Mononuclear cell (primary cell): ENCODE data around the gene HENMT1. TPM values are rescaled to one million over a fixed set of nuclear protein-coding genes. Genes with fewer than 3 reads are reported as not detected.
"Not testable (repeated sequence)": the region's sequence is repeated elsewhere in the genome, so short reads cannot be mapped to it uniquely, and the experiment has no call there.

Source experiments
- H3K27me3 ChIP-seq: 2 replicates; pipeline ENCODE4 v1.6.0; 2011; ENCODE audit warnings: low read length, control low read depth; ENCODE audit not compliant: insufficient read depth
- H3K4me1 ChIP-seq: 2 replicates; pipeline ENCODE4 v1.5.1; 2011; ENCODE audit warnings: mild to moderate bottlenecking, low read length, control low read depth; ENCODE audit not compliant: insufficient read depth
- H3K4me3 ChIP-seq: 2 replicates; pipeline ENCODE4 v1.5.1; 2011; ENCODE audit warnings: mild to moderate bottlenecking, low read length, moderate library complexity
- H3K9me3 ChIP-seq: 2 replicates; pipeline ENCODE4 v1.5.1; 2011; ENCODE audit warnings: low read depth, mild to moderate bottlenecking, control low read depth, low read length
- total RNA-seq: library from RNA; depleted of rRNA; stranded (reverse); fragments of >200 nt; gene quantifications from one replicate; pipeline ENCODE4 v1.2.3, GENCODE V29; 2012

Gene HENMT1
- total RNA-seq, 1 donor, result 6.3 TPM

DNA sequence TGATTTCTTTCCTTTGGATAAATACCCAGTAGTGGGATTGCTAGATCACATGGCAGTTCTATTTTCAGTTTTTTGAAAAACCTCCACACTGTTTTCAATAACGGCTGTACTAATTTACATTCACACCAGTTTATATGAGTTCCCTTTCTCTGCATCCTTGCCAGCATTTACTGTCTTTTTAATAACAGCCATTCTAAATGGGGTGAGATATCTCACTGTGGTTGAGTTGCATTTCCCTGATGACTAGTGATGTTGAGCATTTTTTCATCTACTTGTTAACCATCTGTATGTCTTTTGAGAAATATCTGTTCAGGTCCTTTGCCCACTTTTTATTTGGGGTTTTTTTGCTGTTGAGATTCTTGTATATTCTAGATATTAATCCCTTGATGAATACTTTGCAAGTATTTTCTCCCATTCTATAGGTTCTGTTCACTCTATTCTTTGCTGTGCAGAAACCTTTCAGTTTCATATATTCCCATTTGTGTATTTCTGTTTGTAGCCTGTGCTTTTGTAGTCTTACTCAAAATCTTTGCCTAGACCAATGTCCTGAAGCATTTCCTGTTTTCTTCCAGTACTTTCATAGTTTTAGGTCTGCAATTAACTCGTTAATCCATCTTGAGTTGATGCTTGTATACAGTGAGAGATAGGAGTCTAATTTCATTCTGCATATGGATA, 7.3 kb downstream of the HENMT1 start:
- peaks cover 8% of the 10 kb centered on the region for H3K4me1 ChIP-seq
- H3K4me3 ChIP-seq, result no peak overlapping the region
- no peaks in the 10 kb centered on the region for H3K27me3 ChIP-seq
- no peaks in the 10 kb centered on the region for H3K9me3 ChIP-seq

DNA sequence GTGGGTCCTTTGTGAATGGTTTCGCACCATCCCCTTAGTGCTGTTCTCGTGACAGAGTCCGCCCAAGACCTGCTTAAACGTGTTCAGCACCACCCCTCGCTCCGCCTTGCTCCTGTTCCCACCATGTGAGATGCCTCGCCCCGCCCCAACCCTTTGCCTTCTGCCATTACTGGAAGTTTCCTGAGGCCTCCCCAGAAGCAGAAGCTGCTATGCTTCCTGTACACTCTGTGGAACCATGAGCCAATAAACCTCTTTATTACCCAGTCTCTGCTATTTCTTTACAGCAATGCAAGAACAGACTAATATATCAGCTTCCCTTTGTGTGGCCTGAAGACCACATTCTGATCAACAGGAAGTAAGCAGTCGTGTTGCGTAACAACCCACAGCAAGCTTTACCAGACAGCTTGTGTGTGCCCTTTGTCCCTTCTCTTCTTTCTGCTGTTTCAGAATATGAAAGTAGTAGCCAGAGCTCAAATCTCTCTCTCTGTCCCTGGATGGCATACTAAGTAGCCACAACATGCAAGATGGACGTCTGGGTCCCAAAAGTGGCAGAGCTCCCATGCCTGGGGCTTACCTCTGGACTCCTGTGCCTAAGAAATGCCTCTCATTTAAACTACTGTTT, 14.1 kb downstream of the HENMT1 start:
- peaks cover 61% of the 10 kb centered on the region for H3K4me1 ChIP-seq
- no peaks in the 10 kb centered on the region for H3K27me3 ChIP-seq
- no peak overlapping the region for H3K4me3 ChIP-seq
- H3K9me3 ChIP-seq, result no peaks in the 10 kb centered on the region

DNA sequence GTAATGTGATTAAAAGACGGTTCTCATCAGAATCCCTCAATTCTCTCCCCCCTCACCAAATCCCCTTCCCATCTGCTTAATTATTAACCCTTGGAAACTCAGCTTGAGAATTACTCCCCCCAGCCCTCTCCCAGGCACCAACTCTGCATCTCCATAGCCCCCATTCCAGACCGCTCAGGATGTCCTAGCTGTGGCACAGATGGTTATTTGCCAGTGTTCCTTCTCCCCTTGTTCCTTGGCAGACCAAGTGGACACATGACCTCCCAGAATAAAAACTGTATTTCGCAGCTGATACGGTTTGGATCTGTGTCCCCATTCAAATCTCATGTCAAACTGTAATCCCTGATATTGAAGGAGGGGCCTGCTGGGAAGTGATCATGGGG, 14.6 kb downstream of the HENMT1 start:
- Histone ChIP-seq H3K27me3 (no peaks in the 10 kb centered on the region), H3K4me1 (peaks cover 61% of the 10 kb centered on the region), H3K4me3 (no peak overlapping the region), H3K9me3 (no peaks in the 10 kb centered on the region)

DNA sequence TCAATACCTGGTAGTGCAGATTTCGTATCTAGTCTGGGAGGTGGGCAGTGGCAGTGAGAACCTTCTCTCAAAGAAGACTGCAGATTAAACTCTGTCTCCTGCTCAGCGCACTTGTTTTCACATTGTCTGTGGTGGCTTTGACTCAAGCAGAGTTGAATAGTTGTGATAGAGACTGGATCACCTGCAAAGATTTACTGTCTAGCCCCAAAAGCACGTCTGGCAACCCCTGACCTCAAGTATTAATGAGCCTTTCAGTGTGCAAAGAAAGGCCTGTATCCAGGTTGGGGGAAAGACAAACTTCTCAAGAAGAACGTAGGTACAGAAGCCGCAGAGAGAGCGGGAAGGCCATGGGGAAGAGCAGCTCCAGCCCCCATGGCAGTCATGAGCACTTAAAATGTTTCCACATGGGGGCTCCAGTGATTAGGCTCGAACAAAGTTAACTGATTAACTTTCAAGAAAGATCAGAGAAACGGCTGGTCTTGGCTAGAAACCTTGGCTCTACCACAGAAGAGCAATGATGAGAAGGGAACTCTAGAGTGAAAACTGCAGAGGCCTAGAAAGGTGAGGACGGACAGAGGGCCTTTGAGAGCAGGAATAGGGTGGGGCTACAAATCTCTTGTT, 15.2 kb downstream of the HENMT1 start:
- H3K4me1 ChIP-seq, result peaks cover 61% of the 10 kb centered on the region

DNA sequence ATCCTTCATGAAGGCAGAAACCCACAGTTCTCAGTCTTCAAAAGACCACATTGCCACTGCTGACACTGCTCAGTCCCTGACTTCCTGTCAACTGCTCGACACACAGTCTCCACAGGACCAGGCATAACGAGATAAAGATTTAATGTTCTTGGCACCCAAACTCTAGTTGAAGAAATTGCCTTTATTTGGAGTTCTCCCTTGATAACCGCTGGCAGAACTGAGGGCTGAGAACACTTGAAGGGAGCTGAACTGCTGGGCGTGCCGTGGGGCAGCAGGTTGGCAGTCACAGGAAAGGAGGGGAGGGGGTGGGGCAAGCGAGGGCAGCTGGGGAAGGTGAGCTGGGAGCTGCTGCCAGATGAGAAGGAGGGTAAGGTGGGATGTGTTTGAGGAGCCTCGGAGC, 15.9 kb downstream of the HENMT1 start:
- no peaks in the 10 kb centered on the region for H3K27me3 ChIP-seq
- H3K9me3 ChIP-seq, result no peaks in the 10 kb centered on the region
- peaks cover 62% of the 10 kb centered on the region for H3K4me1 ChIP-seq
- no peak overlapping the region for H3K4me3 ChIP-seq

More for the DNA sequence above, 15.2 kb downstream of the HENMT1 start:
- H3K9me3 ChIP-seq, result no peaks in the 10 kb centered on the region
- H3K27me3 ChIP-seq, result no peaks in the 10 kb centered on the region
- no peak overlapping the region for H3K4me3 ChIP-seq

DNA sequence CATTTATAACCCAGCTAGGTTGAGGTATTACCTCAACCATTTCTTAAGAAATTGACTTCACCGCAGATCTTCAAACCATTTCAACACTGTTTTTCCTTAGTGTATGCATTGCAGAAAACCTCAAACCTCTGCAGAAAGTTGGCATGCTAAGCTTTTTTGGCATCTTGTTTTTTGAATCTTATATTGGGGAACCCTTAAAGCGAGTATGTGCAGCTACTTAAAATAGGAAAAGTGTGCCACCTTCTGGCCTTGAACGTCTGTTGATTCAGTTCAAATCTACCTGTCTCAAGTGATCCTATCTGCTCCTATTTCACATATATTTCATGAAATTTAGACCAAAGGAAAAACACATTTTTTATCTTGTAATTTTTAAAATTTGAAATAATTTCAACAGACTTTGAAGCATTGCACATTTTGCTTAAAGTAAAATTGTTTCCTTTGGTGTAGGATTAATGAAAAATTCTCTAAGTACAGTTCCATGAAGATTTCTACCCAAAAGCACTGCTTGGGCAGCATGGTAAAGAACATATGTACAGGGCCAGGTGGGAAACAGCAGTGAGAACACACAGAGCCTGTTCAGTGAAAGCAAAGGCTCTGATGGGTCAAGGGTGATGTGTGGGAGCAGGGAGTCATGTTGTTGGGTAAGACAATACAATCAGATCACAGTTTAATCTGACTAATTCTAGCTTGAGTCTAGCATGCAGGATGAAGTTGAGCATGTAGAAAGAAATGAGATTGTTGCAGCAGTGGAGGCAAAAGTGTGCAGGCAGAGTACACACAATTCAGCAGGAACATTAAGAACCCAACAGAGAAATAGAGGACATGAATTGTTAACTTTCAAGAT, 17.2 kb downstream of the HENMT1 start:
- Histone ChIP-seq H3K9me3 (no peaks in the 10 kb centered on the region), H3K4me1 (peaks cover 66% of the 10 kb centered on the region), H3K4me3 (no peak overlapping the region), H3K27me3 (no peaks in the 10 kb centered on the region)

DNA sequence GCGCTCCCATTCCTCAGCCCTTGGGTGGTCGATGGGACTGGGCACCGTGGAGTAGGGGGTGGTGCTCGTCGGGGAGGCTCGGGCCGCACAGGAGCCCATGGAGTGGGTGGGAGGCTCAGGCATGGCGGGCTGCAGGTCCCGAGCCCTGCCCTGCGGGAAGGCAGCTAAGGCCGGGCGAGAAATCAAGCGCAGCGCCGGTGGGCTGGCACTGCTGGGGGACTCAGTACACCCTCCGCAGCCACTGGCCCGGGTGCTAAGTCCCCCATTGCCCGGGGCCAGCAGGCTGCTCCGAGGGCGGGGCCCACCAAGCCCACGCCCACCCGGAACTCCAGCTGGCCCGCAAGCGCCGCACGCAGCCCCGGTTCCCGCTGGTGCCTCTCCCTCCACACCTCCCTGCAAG, 20.0 kb downstream of the HENMT1 start:
- H3K9me3 ChIP-seq, H3K27me3 ChIP-seq, H3K4me3 ChIP-seq: not testable (repeated sequence)
- peaks cover 39% of the 10 kb centered on the region for H3K4me1 ChIP-seq

DNA sequence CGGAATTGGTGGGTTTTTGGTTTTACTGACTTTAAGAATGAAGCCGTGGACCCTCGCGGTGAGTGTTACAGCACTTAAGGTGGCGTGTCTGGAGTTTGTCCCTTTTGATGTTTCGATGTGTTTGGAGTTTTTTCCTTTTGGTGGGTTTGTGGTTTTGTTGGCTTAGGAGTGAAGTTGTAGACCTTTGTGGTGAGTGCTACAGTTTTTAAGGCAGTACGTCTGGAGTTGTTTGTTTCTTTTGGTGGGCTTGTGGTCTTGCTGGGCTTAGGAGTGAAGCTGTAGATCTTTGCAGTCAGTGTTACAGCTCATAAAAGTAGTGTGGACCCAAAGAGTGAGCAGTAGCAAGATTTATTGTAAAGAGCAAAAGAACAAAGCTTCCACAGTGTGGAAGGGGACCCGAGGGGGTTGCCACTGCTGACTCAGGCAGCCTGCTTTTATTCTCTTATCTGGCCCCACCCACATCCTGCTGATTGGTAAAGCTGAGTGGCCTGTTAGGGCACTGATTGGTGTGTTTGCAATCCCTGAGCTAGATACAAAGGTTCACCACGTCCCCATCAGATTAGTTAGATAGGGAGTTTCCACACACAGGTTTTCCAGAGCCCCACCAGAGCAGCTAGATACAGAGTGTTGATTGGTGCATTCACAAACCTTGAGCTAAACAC, 20.9 kb downstream of the HENMT1 start:
- H3K9me3 ChIP-seq, result no peaks in the 10 kb centered on the region
- H3K4me1 ChIP-seq, result peaks cover 31% of the 10 kb centered on the region
- H3K4me3 ChIP-seq, result no peak overlapping the region
- no peaks in the 10 kb centered on the region for H3K27me3 ChIP-seq

DNA sequence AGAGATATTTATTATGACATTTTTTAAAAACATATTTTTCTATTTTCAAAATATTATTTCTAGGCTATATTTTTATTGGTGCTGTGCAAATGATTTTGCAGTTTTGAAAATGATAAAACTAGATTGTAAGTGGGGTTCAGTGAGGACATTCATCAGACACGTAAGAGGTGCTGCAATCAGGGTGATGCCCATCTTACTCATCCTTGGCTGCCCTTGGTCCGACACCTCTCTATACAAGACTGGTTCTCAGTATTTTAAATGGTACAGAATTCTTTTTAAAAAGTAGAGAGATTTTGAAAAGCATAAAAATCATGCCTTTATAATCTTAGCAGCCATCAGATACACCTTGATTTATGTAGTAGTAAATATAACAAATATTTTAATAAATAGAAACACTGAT, 24.0 kb downstream of the HENMT1 start:
- H3K9me3 ChIP-seq, result no peaks in the 10 kb centered on the region
- H3K4me1 ChIP-seq, result peaks cover 6% of the 10 kb centered on the region
- H3K4me3 ChIP-seq, result no peak overlapping the region
- H3K27me3 ChIP-seq, result no peaks in the 10 kb centered on the region

DNA sequence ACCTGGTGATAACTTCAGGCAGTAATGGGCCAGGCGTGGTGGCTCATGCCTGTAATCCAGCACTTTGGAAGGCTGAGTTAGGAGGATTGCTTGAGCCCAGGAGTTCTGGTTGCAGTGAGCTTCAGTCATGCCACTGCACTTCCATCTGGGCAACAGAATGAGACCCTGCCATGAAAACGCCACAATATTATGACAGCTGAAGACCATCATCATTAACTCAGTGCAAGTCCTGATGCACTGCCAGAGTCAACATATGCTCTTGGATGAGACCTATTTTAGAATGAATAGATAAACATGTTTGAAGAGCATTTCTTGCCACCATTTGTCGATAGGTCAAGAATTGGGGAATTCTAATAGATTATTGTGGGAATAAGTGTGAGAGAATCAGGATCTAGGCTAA, 26.4 kb downstream of the HENMT1 start:
- Histone ChIP-seq H3K27me3 (no peaks in the 10 kb centered on the region), H3K4me1 (no peaks in the 10 kb centered on the region), H3K4me3 (no peak overlapping the region), H3K9me3 (no peaks in the 10 kb centered on the region)

DNA sequence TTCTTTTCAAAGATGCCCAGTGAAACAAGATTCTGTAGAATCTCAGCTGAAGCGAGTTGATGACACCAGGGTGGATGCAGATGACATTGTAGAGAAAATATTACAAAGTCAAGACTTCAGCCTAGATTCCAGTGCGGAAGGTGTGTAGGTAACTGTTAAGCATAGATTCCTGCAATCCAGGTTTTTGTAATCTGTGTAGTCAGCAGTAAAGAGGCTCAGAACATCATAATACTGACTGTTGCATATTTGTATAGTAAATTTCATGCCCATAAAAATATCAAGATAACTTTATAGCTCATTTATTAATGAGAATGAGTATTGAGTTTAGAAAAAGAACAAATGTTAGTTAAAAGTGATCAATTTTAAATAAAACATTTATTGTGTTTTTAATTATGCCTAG, 32.2 kb downstream of the HENMT1 start:
- Histone ChIP-seq H3K9me3 (no peaks in the 10 kb centered on the region), H3K4me1 (no peaks in the 10 kb centered on the region), H3K4me3 (no peak overlapping the region), H3K27me3 (no peaks in the 10 kb centered on the region)

DNA sequence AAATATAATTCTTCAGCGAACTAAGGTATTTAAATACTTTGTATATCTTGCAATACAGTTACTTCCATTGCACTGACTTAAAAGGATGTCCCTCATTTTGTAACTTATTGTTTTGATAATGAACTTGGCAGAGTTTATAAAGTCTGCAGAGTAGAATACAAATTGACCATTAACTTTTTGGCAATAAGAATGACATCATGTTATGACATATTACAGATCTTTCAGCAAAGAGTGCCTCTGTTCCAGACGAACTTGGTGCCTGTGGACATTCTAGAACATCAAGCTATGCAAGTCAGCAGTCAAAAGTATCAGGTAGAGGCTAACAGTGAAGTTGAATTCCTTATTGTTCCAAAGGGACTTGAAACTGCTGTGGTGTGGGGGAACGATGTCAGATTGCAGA, 32.9 kb downstream of the HENMT1 start:
- Histone ChIP-seq H3K4me3 (no peak overlapping the region), H3K9me3 (no peaks in the 10 kb centered on the region), H3K4me1 (no peaks in the 10 kb centered on the region), H3K27me3 (no peaks in the 10 kb centered on the region)

DNA sequence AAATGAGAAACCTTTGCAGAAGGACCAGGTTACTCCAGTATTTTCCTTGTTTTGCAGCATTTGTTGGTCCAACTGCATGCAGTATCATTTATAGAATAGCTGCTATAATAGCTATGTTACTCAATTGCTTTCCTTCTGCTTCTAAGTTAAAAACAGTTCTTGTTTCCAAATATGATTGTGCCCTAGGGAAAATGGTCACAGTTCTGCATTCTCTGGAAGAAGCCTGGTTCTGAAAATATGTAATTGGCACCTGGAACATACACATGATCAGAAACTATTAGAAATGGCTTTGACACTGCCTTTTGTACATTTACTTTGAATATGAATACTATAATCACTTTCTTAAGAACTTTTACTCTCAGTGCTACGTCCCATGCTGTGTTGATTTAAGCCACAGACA, 33.6 kb downstream of the HENMT1 start:
- Histone ChIP-seq H3K9me3 (no peaks in the 10 kb centered on the region), H3K4me3 (no peak overlapping the region), H3K4me1 (no peaks in the 10 kb centered on the region), H3K27me3 (no peaks in the 10 kb centered on the region)

DNA sequence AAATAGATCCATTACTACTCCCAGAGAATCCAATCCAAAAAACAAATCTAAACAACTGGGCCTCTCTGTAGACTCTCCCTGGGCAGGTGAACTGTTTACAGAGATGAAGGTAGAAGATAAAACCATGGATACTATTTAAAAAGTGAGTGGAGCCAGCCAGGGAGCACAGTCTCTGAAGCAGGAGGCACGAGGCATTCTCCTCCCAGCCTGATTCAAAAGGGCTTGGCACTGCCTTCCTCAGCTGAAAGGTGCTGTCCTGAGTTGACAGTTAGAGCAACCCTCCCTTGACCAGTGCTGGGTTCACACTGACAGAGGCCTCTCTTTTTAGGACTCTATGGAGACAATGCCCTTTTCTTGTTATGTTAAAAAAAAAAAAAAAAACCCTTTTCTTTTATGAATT, 36.8 kb downstream of the HENMT1 start:
- H3K4me3 ChIP-seq, result no peak overlapping the region
- no peaks in the 10 kb centered on the region for H3K4me1 ChIP-seq
- no peaks in the 10 kb centered on the region for H3K9me3 ChIP-seq
- H3K27me3 ChIP-seq, result no peaks in the 10 kb centered on the region

DNA sequence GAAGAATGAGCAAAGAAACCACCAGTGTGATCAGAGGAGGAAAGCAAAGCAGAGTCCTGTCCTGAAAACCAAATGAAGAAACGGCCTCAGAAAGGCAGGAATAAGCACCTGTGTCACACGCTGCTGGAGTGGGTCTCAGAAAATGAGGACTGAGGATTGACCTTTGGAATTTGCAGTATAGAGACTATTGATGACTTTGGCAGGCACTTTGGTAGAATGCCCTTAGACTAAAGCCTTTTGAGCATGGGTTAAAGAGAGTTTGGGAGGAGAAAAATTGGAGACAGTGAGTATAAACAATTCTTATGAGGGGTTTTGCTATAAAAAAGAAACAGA, 43.2 kb downstream of the HENMT1 start:
- Histone ChIP-seq H3K27me3 (no peaks in the 10 kb centered on the region), H3K9me3 (no peaks in the 10 kb centered on the region), H3K4me1 (no peaks in the 10 kb centered on the region), H3K4me3 (no peak overlapping the region)
